GM23338 (cell line): ENCODE data around the gene GRID1. TPM values are rescaled to one million over a fixed set of nuclear protein-coding genes. Genes with fewer than 3 reads are reported as not detected.

ENCODE experiments used
- ATAC-seq: fragments of 200-7000 bp; cut with Tn5 transposase; 3 replicates; pipeline ENCODE4 v1.9.1; 2020
- DNase-seq: peaks from one replicate; pipeline ENCODE4 v3.0.0-alpha.2; 2015; ENCODE audit warnings: low spot score
- H2AFZ ChIP-seq: fragments of 200-600 bp; sonication (generic); 2 replicates; pipeline ENCODE4 v1.8.0; 2016; ENCODE audit warnings: antibody characterized with exemption, mild to moderate bottlenecking, moderate library complexity
- H3F3A ChIP-seq: fragments of 200-600 bp; sonication (generic); replicated peaks from 2 replicates; pipeline ENCODE4 v1.8.0; 2017; ENCODE audit warnings: antibody characterized with exemption, mixed run types, low read depth
- H3K27ac ChIP-seq: fragments of 200-600 bp; sonication (generic); 2 replicates; pipeline ENCODE4 v1.6.1; 2016; ENCODE audit warnings: low read depth
- H3K27me3 ChIP-seq: fragments of 200-600 bp; sonication (generic); 2 replicates; pipeline ENCODE4 v1.8.0; 2016; ENCODE audit warnings: mild to moderate bottlenecking, mixed run types, moderate library complexity; ENCODE audit not compliant: insufficient read depth
- H3K36me3 ChIP-seq: fragments of 200-600 bp; sonication (generic); 2 replicates; pipeline ENCODE4 v1.8.0; 2016; ENCODE audit warnings: mild to moderate bottlenecking; ENCODE audit not compliant: insufficient read depth
- H3K4me1 ChIP-seq: fragments of 200-600 bp; sonication (generic); 2 replicates; pipeline ENCODE4 v1.8.0; 2016; ENCODE audit warnings: mild to moderate bottlenecking, moderate library complexity; ENCODE audit not compliant: insufficient read depth
- H3K4me2 ChIP-seq: fragments of 200-600 bp; sonication (generic); 2 replicates; pipeline ENCODE4 v1.7.1; 2017; ENCODE audit warnings: mixed run types
- H3K4me3 ChIP-seq: fragments of 200-600 bp; sonication (generic); 2 replicates; pipeline ENCODE4 v1.6.1; 2016; ENCODE audit warnings: mixed run types
- H3K79me2 ChIP-seq: fragments of 200-600 bp; sonication (generic); replicated peaks from 2 replicates; pipeline ENCODE4 v1.8.0; 2017; ENCODE audit warnings: mild to moderate bottlenecking; ENCODE audit not compliant: insufficient read depth
- H3K9me2 ChIP-seq: fragments of 200-600 bp; sonication (generic); 2 replicates; pipeline ENCODE4 v1.8.0; 2017; ENCODE audit not compliant: insufficient read depth
- H4K20me1 ChIP-seq: fragments of 200-600 bp; sonication (generic); replicated peaks from 2 replicates; pipeline ENCODE4 v1.8.0; 2017; ENCODE audit warnings: mild to moderate bottlenecking; ENCODE audit not compliant: insufficient read depth
- H3K27ac Mint-ChIP-seq: 2 replicates; pipeline ENCODE4 v1.8.0; 2020; ENCODE audit warnings: inconsistent platforms, mild to moderate bottlenecking, moderate library complexity, mixed read lengths
- H3K27me3 Mint-ChIP-seq: 3 replicates; pipeline ENCODE4 v1.8.0; 2022; ENCODE audit warnings: low read depth, mild to moderate bottlenecking, moderate library complexity, mixed read lengths, inconsistent platforms; ENCODE audit not compliant: insufficient read depth, poor library complexity
- H3K36me3 Mint-ChIP-seq: 3 replicates; pipeline ENCODE4 v1.8.0; 2021; ENCODE audit warnings: low read depth, mild to moderate bottlenecking, inconsistent platforms, moderate library complexity, mixed read lengths
- H3K4me1 Mint-ChIP-seq: 3 replicates; pipeline ENCODE4 v1.8.0; 2020; ENCODE audit warnings: mild to moderate bottlenecking, inconsistent platforms, mixed read lengths
- H3K4me3 Mint-ChIP-seq: 3 replicates; pipeline ENCODE4 v1.8.0; 2021; ENCODE audit warnings: moderate library complexity, mild to moderate bottlenecking, inconsistent platforms, mixed read lengths
- H3K9me3 Mint-ChIP-seq: 3 replicates; pipeline ENCODE4 v1.8.0; 2020; ENCODE audit warnings: moderate library complexity, mild to moderate bottlenecking, inconsistent platforms, mixed read lengths
- CREB1 ChIP-seq: fragments of 250-450 bp; sonication (Bioruptor Pico); IDR thresholded peaks from 2 replicates; pipeline ENCODE4 v1.5.0; 2020; ENCODE audit warnings: low read depth, mild to moderate bottlenecking, moderate library complexity
- EZH2 ChIP-seq: fragments of 200-600 bp; sonication (generic); IDR thresholded peaks from one replicate; pipeline ENCODE4 v1.8.0; 2017; ENCODE audit warnings: antibody characterized with exemption, mild to moderate bottlenecking, low read depth; ENCODE audit not compliant: unreplicated experiment
- EZH2phosphoT487 ChIP-seq: fragments of 200-600 bp; sonication (generic); IDR thresholded peaks from one replicate; pipeline ENCODE4 v1.8.1; 2018; ENCODE audit warnings: antibody characterized with exemption; ENCODE audit not compliant: unreplicated experiment
- JUNB ChIP-seq: IDR thresholded peaks from one replicate; pipeline ENCODE4 v1.6.1; 2016; ENCODE audit warnings: antibody characterized with exemption; ENCODE audit not compliant: unreplicated experiment
- POLR2AphosphoS5 ChIP-seq: IDR thresholded peaks from 2 replicates; pipeline ENCODE4 v1.6.1; 2016; ENCODE audit warnings: antibody characterized with exemption, low read depth
- ZNF114 ChIP-seq: fragments of 250-450 bp; sonication (Bioruptor Pico); IDR thresholded peaks from 2 replicates; pipeline ENCODE4 v1.5.0; 2020; ENCODE audit warnings: mild to moderate bottlenecking, moderate library complexity
- polyA plus RNA-seq: library from polyadenylated mRNA; unstranded; fragments of >200 nt; fragmentation: Nextera tagmentation; extraction: Ambion mirVana; gene quantifications from 2 replicates; pipeline ENCODE4 v1.2.1, GENCODE V29; 2016
- total RNA-seq: library from RNA; depleted of rRNA; stranded (reverse); fragments of >200 nt; shearing (Covaris generic); gene quantifications from 2 replicates; pipeline ENCODE4 v1.2.3, GENCODE V29; 2014
- TF ChIP-seq, protein P1 (sequence below), 2 experiments: fragments of 200-600 bp in 1 of 2; sonication (generic) in 1 of 2; conservative IDR thresholded peaks; 2 replicates each; pipeline versions ENCODE4 v1.5.1 to v1.6.1; 2016 to 2017; ENCODE audit warnings: antibody characterized with exemption in 2 of 2, low read depth in 2 of 2, mild to moderate bottlenecking in 2 of 2, moderate library complexity in 1 of 2
- TF ChIP-seq, protein P2 (sequence below): IDR thresholded peaks from one replicate; pipeline ENCODE4 v1.6.1; 2018; ENCODE audit warnings: antibody characterized with exemption; ENCODE audit not compliant: unreplicated experiment

The GRID1 gene
- total and polyA plus RNA-seq, 2 experiments from 2014 or later, result 0.14 to 0.15 TPM

DNA sequence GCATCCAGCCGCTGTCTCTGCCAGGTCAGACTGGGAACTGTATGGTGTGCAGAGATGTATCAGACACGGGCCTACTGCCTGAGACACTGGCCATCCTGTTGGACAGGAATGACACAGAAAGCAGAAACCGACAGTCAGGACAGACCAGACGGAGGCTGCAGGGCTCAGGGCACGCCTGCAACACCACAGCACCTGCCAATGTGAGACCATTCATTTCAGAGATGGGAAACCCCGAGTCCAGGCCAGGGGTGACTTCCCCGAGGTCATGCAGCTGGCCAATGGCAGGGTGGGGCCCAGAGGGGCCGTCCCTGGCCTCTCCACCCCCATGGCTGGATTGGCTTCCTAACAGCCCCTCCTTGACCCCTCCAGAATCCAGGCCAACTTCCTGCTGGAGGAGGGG is 34.7 kb downstream of the GRID1 start (continued):
- TF ChIP-seq, protein P1, sequence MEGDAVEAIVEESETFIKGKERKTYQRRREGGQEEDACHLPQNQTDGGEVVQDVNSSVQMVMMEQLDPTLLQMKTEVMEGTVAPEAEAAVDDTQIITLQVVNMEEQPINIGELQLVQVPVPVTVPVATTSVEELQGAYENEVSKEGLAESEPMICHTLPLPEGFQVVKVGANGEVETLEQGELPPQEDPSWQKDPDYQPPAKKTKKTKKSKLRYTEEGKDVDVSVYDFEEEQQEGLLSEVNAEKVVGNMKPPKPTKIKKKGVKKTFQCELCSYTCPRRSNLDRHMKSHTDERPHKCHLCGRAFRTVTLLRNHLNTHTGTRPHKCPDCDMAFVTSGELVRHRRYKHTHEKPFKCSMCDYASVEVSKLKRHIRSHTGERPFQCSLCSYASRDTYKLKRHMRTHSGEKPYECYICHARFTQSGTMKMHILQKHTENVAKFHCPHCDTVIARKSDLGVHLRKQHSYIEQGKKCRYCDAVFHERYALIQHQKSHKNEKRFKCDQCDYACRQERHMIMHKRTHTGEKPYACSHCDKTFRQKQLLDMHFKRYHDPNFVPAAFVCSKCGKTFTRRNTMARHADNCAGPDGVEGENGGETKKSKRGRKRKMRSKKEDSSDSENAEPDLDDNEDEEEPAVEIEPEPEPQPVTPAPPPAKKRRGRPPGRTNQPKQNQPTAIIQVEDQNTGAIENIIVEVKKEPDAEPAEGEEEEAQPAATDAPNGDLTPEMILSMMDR (conservative IDR thresholded peaks at IDR 0.05; ENCODE audit: low read depth in 2 of 2), result no peak
- TF ChIP-seq CREB1 (no peak), JUNB (no peak), EZH2 (no peak), EZH2phosphoT487 (no peak), ZNF114 (CRISPR knock-in tag) (no peak)
- TF ChIP-seq, protein P2, sequence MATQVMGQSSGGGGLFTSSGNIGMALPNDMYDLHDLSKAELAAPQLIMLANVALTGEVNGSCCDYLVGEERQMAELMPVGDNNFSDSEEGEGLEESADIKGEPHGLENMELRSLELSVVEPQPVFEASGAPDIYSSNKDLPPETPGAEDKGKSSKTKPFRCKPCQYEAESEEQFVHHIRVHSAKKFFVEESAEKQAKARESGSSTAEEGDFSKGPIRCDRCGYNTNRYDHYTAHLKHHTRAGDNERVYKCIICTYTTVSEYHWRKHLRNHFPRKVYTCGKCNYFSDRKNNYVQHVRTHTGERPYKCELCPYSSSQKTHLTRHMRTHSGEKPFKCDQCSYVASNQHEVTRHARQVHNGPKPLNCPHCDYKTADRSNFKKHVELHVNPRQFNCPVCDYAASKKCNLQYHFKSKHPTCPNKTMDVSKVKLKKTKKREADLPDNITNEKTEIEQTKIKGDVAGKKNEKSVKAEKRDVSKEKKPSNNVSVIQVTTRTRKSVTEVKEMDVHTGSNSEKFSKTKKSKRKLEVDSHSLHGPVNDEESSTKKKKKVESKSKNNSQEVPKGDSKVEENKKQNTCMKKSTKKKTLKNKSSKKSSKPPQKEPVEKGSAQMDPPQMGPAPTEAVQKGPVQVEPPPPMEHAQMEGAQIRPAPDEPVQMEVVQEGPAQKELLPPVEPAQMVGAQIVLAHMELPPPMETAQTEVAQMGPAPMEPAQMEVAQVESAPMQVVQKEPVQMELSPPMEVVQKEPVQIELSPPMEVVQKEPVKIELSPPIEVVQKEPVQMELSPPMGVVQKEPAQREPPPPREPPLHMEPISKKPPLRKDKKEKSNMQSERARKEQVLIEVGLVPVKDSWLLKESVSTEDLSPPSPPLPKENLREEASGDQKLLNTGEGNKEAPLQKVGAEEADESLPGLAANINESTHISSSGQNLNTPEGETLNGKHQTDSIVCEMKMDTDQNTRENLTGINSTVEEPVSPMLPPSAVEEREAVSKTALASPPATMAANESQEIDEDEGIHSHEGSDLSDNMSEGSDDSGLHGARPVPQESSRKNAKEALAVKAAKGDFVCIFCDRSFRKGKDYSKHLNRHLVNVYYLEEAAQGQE, result no peak

DNA sequence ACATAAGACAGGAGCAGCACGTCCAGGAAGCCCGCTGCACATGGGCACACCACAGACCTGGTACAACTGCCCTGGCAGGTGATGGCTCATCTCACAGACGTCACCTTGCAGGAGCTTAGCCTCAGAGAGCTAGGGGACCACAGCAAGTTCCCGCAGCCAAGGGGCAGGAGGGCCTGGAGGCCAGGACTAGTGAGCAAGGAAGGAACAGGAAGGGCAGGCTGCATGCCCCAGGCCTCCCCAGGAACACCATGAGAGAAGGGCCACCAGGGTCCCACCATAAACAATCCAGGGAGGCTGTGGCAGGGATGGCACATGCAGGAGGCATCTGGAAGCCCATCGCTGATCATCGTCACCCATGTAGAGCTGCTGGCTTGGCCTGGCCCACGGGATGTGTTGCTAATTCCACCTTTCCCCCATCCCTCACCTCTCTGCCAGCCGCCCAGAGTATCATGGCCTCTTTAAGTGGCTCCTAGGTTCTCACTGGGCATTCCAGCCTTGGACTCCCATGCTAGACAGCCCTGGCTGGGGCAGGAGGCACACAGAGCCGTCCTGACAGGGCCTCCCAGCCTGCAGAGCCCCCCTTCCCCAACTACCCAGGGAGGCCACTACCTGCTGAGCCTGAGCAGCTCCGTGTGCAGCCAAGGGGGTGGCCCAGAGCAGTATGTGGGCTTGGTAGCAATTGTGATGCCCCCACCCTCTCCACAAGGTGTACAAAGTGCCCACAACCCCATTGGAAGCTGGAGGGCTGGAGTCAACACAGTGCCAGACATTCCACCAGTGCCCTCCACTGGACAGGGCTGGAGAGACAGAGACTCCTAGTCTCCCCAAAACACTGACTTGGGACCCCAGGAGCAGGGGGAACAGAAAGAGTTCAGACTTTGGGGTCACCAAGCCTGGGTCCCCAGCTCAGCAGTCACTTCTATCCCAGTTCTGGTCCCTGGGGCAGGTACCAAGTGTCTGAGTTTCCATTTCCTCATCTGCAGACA is 35.5 kb downstream of the GRID1 start:
- H3K36me3 ChIP-seq, result no peaks in the 10 kb centered on the region
- no peaks in the 10 kb centered on the region for H3K79me2 ChIP-seq
- H3K4me1 ChIP-seq, result no peaks in the 10 kb centered on the region
- no peaks in the 10 kb centered on the region for H3K9me2 ChIP-seq
- H4K20me1 ChIP-seq, result no peaks in the 10 kb centered on the region
- TF ChIP-seq, protein P1 (conservative IDR thresholded peaks at IDR 0.05; ENCODE audit: low read depth in 2 of 2), result peak; percentile 14 to 59; a peak in 2 of 4 replicates
- TF ChIP-seq JUNB (no peak), POLR2AphosphoS5 (no peak)
- H3K27ac Mint-ChIP-seq, result no peak overlapping the region
- peak; percentile 32 for ATAC-seq
- H3K36me3 Mint-ChIP-seq, result no peaks in the 10 kb centered on the region; the same call in 2 of the 3 replicates
- H3F3A ChIP-seq, result no peaks in the 10 kb centered on the region
- peaks cover 10% of the 10 kb centered on the region for H3K4me1 Mint-ChIP-seq
- H3K27me3 ChIP-seq, result no peaks in the 10 kb centered on the region
- H3K4me3 Mint-ChIP-seq, result no peak overlapping the region
- H2AFZ ChIP-seq, result no peak overlapping the region
- H3K9me3 Mint-ChIP-seq, result peaks cover 3% of the 10 kb centered on the region; the same call in 1 of the 3 replicates
- no peak for DNase-seq
- no peak overlapping the region for H3K4me3 ChIP-seq
- no peak overlapping the region for H3K4me2 ChIP-seq
- no peak overlapping the region for H3K27ac ChIP-seq
- peaks cover 13% of the 10 kb centered on the region for H3K27me3 Mint-ChIP-seq
